ENCODE measurements around the gene ZNF366.

DNA sequence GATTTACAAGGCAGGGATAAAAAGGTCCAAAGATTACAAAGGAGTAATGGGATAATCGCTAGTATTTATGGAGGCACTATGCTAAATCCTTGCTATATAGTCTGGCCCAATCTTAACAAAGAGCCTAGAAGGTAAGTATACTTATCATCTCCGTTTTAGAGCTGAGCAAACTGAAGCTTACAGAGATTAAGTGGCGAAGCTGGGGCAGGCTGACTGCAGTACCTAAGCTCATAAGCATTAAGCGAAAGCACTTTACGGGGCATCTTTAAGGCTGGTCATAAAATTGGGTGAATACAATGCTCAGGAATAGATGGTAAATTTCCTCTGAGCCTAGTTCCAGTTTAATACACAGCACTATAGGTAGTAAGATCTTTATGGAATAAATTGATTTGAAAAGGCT, 30.0 kb upstream of the ZNF366 start:
- TF ChIP-seq, protein P1, sequence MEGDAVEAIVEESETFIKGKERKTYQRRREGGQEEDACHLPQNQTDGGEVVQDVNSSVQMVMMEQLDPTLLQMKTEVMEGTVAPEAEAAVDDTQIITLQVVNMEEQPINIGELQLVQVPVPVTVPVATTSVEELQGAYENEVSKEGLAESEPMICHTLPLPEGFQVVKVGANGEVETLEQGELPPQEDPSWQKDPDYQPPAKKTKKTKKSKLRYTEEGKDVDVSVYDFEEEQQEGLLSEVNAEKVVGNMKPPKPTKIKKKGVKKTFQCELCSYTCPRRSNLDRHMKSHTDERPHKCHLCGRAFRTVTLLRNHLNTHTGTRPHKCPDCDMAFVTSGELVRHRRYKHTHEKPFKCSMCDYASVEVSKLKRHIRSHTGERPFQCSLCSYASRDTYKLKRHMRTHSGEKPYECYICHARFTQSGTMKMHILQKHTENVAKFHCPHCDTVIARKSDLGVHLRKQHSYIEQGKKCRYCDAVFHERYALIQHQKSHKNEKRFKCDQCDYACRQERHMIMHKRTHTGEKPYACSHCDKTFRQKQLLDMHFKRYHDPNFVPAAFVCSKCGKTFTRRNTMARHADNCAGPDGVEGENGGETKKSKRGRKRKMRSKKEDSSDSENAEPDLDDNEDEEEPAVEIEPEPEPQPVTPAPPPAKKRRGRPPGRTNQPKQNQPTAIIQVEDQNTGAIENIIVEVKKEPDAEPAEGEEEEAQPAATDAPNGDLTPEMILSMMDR (IDR thresholded peaks at IDR 0.05) = no peak
- TF ChIP-seq POLR2A (IDR thresholded peaks at IDR 0.05) = no peak
